Mesendoderm (in vitro differentiated cells): ENCODE data around the gene SPATA6. TPM values are rescaled to one million over a fixed set of nuclear protein-coding genes. Genes with fewer than 3 reads are reported as not detected.
"Not testable (repeated sequence)": the region's sequence is repeated elsewhere in the genome, so short reads cannot be mapped to it uniquely, and the experiment has no call there.

Source experiments
- DNase-seq: peaks from one replicate; pipeline ENCODE4 v3.0.0; 2013
- H2AK5ac ChIP-seq: 2 replicates; pipeline ENCODE4 v1.6.1; 2013; ENCODE audit warnings: low read length, inconsistent platforms
- H2BK120ac ChIP-seq: 2 replicates; pipeline ENCODE4 v1.6.1; 2013; ENCODE audit warnings: low read depth, mild to moderate bottlenecking, low read length, moderate library complexity, mixed read lengths
- H2BK15ac ChIP-seq: replicated peaks from 2 replicates; pipeline ENCODE4 v1.6.1; 2013; ENCODE audit warnings: low read depth, mild to moderate bottlenecking, moderate library complexity
- H2BK5ac ChIP-seq: 2 replicates; pipeline ENCODE4 v1.6.1; 2013; ENCODE audit warnings: low read length, inconsistent platforms
- H3K18ac ChIP-seq: 2 replicates; pipeline ENCODE4 v1.6.1; 2013; ENCODE audit warnings: mild to moderate bottlenecking, low read length, mixed read lengths
- H3K23ac ChIP-seq: one replicate; pipeline ENCODE4 v1.6.1; 2013; ENCODE audit warnings: low read length
- H3K27ac ChIP-seq: 2 replicates; pipeline ENCODE4 v1.5.1; 2013; ENCODE audit warnings: low read depth, mild to moderate bottlenecking, inconsistent platforms, low read length, moderate library complexity
- H3K27me3 ChIP-seq: 2 replicates; pipeline ENCODE4 v1.6.1; 2013; ENCODE audit warnings: low read length, control low read depth, mild to moderate bottlenecking, inconsistent platforms; ENCODE audit not compliant: insufficient read depth, poor library complexity
- H3K36me3 ChIP-seq: 2 replicates; pipeline ENCODE4 v1.6.1; 2013; ENCODE audit warnings: low read length, inconsistent platforms; ENCODE audit not compliant: control insufficient read depth, insufficient read depth
- H3K4ac ChIP-seq: one replicate; pipeline ENCODE4 v1.6.1; 2013; ENCODE audit warnings: low read depth, mild to moderate bottlenecking, low read length, moderate library complexity
- H3K4me1 ChIP-seq: 2 replicates; pipeline ENCODE4 v1.6.1; 2013; ENCODE audit warnings: low read depth, low read length, inconsistent platforms; ENCODE audit not compliant: control insufficient read depth
- H3K4me2 ChIP-seq: 2 replicates; pipeline ENCODE4 v1.6.1; 2013; ENCODE audit warnings: low read length
- H3K4me3 ChIP-seq: 2 replicates; pipeline ENCODE4 v1.5.1; 2013; ENCODE audit warnings: mild to moderate bottlenecking, low read length
- H3K56ac ChIP-seq: one replicate; pipeline ENCODE4 v1.6.1; 2013; ENCODE audit warnings: low read length
- H3K79me1 ChIP-seq: 2 replicates; pipeline ENCODE4 v1.6.1; 2013; ENCODE audit warnings: low read length, inconsistent platforms
- H3K79me2 ChIP-seq: 2 replicates; pipeline ENCODE4 v1.6.1; 2013; ENCODE audit warnings: mild to moderate bottlenecking, low read length; ENCODE audit not compliant: control insufficient read depth, insufficient read depth
- H3K9ac ChIP-seq: 2 replicates; pipeline ENCODE4 v1.6.1; 2013; ENCODE audit warnings: low read length, inconsistent platforms
- H4K5ac ChIP-seq: one replicate; pipeline ENCODE4 v1.6.1; 2013; ENCODE audit warnings: low read length
- H4K8ac ChIP-seq: one replicate; pipeline ENCODE4 v1.6.1; 2013; ENCODE audit warnings: low read depth, mild to moderate bottlenecking, control low read depth, low read length, moderate library complexity
- WGBS: extraction: QIAGEN DNeasy Blood & Tissue Kit; methylation state at CpG from one replicate; pipeline ENCODE4 v1.1.7; 2013; ENCODE audit warnings: low lambda C conversion rate, missing lambda C conversion rate; ENCODE audit not compliant: insufficient coverage; ENCODE audit errors: extremely low coverage; 5-methylcytosine and 5-hydroxymethylcytosine counted together
- polyA plus RNA-seq, 2 experiments: library from polyadenylated mRNA; stranded (reverse); fragments of 200-250 nt; gene quantifications; one replicate each; pipeline ENCODE4 v1.2.3, GENCODE V29; 2013

The SPATA6 gene
- polyA plus RNA-seq (2013, experiment 1 of 2): 6.6 TPM
- polyA plus RNA-seq (2013, experiment 2 of 2): 7.1 TPM

- Histone ChIP-seq H3K79me1 (no peaks in the 10 kb centered on the region), H2BK120ac (peak within 1 kb of the TSS; percentile 31), H4K5ac (peak within 1 kb of the TSS; percentile 1), H2AK5ac (peak within 1 kb of the TSS; percentile 82), H2BK5ac (no peak within 1 kb of the TSS), H3K79me2 (no peaks in the 10 kb centered on the region), H4K8ac (peak within 1 kb of the TSS; percentile 31), H3K4me3 (peak within 1 kb of the TSS; percentile 78), H3K9ac (peak within 1 kb of the TSS; percentile 89), H3K27ac (peak within 1 kb of the TSS; percentile 60), H3K18ac (peak within 1 kb of the TSS; percentile 57), H2BK15ac (no peak within 1 kb of the TSS), H3K4ac (peak within 1 kb of the TSS; percentile 73), H3K23ac (peak within 1 kb of the TSS; percentile 19), H3K36me3 (no peaks in the 10 kb centered on the region), H3K56ac (peak within 1 kb of the TSS; percentile 92), H3K4me1 (peaks cover 8% of the 10 kb centered on the region), H3K27me3 (no peaks in the 10 kb centered on the region), H3K4me2 (peak within 1 kb of the TSS; percentile 87)
- peak; percentile 98 for DNase-seq
- WGBS: no CpG with 5 or more reads among the region's 73 CpGs
Observed at GRCh38 chr1:48471691-48472576, at the start of gene SPATA6. Gene SPATA6 (minus strand): TSS chr1:48472204. CDS start chr1:48472008, 196 bp downstream.

GRCh38 chr1:48519896-48520295 lies 47.9 kb upstream of the SPATA6 start:
- H4K5ac ChIP-seq, H3K56ac ChIP-seq: not testable (repeated sequence)
- WGBS: no CpG with 5 or more reads among the region's 6 CpGs

GRCh38 chr1:48506870-48507269 lies 34.9 kb upstream of the SPATA6 start:
- Histone ChIP-seq H4K5ac (no peak overlapping the region), H3K36me3 (no peaks in the 10 kb centered on the region), H3K4me1 (peaks cover 2% of the 10 kb centered on the region), H3K4me3 (no peak overlapping the region), H3K27ac (no peak overlapping the region), H2BK5ac (no peak overlapping the region), H2BK15ac (no peak overlapping the region), H2AK5ac (no peak overlapping the region), H3K56ac (peak overlapping the region; percentile 56), H3K79me2 (no peaks in the 10 kb centered on the region), H2BK120ac (no peak overlapping the region), H3K23ac (no peak overlapping the region), H3K27me3 (no peaks in the 10 kb centered on the region), H3K4ac (no peak overlapping the region), H3K18ac (no peak overlapping the region), H3K79me1 (no peaks in the 10 kb centered on the region), H4K8ac (no peak overlapping the region), H3K4me2 (no peak overlapping the region), H3K9ac (no peak overlapping the region)
- DNase-seq: no peak
- WGBS: no CpG with 5 or more reads among the region's 1 CpG

More at GRCh38 chr1:48519896-48520295, 47.9 kb upstream of the SPATA6 start:
- not testable (repeated sequence) for H3K79me1 ChIP-seq, H4K8ac ChIP-seq, H3K36me3 ChIP-seq, H3K4ac ChIP-seq, H3K4me2 ChIP-seq, DNase-seq, H2BK5ac ChIP-seq, H3K4me3 ChIP-seq, H2AK5ac ChIP-seq, H3K9ac ChIP-seq, H3K27ac ChIP-seq, H3K79me2 ChIP-seq, H2BK120ac ChIP-seq, H3K18ac ChIP-seq, H3K27me3 ChIP-seq, H2BK15ac ChIP-seq, H3K4me1 ChIP-seq, H3K23ac ChIP-seq

- Histone ChIP-seq H2BK120ac (peak overlapping the region; percentile 47), H3K36me3 (no peaks in the 10 kb centered on the region), H2BK5ac (peak overlapping the region; percentile 99), H4K8ac (no peak overlapping the region), H3K27me3 (no peaks in the 10 kb centered on the region), H3K18ac (peak overlapping the region; percentile 100), H3K4me3 (no peak overlapping the region), H3K4ac (peak overlapping the region; percentile 98), H4K5ac (peak overlapping the region; percentile 33), H3K27ac (peak overlapping the region; percentile 99), H2AK5ac (peak overlapping the region; percentile 87), H2BK15ac (no peak overlapping the region), H3K56ac (peak overlapping the region; percentile 87), H3K9ac (peak overlapping the region; percentile 55), H3K79me1 (no peaks in the 10 kb centered on the region), H3K79me2 (no peaks in the 10 kb centered on the region), H3K4me2 (no peak overlapping the region), H3K23ac (peak overlapping the region; percentile 29), H3K4me1 (peaks cover 18% of the 10 kb centered on the region)
- peak; percentile 97 for DNase-seq
- no CpG with 5 or more reads among the region's 12 CpGs for WGBS
Observed at GRCh38 chr1:48500541-48501450, 28.8 kb upstream of the SPATA6 start.

GRCh38 chr1:48499211-48499735 lies 27.3 kb upstream of the SPATA6 start:
- no peak overlapping the region for H2BK15ac ChIP-seq
- no peaks in the 10 kb centered on the region for H3K27me3 ChIP-seq
- peaks cover 18% of the 10 kb centered on the region for H3K4me1 ChIP-seq
- peak overlapping the region; percentile 78 for H2BK120ac ChIP-seq
- H4K5ac ChIP-seq: no peak overlapping the region
- peak overlapping the region; percentile 46 for H3K9ac ChIP-seq
- H3K79me2 ChIP-seq: no peaks in the 10 kb centered on the region
- peak overlapping the region; percentile 77 for H3K27ac ChIP-seq
- H3K4me2 ChIP-seq: no peak overlapping the region
- H3K4me3 ChIP-seq: no peak overlapping the region
- H3K79me1 ChIP-seq: no peaks in the 10 kb centered on the region
- H3K18ac ChIP-seq: peak overlapping the region; percentile 46
- no peak for DNase-seq
- H3K56ac ChIP-seq: peak overlapping the region; percentile 82
- no peak overlapping the region for H3K4ac ChIP-seq
- no CpG with 5 or more reads among the region's 8 CpGs for WGBS
- no peak overlapping the region for H3K23ac ChIP-seq
- peak overlapping the region; percentile 97 for H2AK5ac ChIP-seq
- no peaks in the 10 kb centered on the region for H3K36me3 ChIP-seq
- no peak overlapping the region for H4K8ac ChIP-seq
- H2BK5ac ChIP-seq: peak overlapping the region; percentile 90
